CD14-positive monocyte (primary cell): ENCODE data around the gene WARS2. TPM values are rescaled to one million over a fixed set of nuclear protein-coding genes. Genes with fewer than 3 reads are reported as not detected.

ENCODE experiments used
- DNase-seq, 3 donors: peaks; one replicate each; pipeline ENCODE4 v3.0.0-alpha.2; 2011 to 2022
- H2AFZ ChIP-seq: 2 replicates; pipeline ENCODE4 v1.6.0; 2012; ENCODE audit warnings: mild to moderate bottlenecking, low read depth, low read length, inconsistent platforms; ENCODE audit not compliant: insufficient read depth, poor library complexity, severe bottlenecking
- H3K27ac ChIP-seq, 2 donors: 1 replicate in 1 of 2; 2 replicates in 1 of 2; pipeline ENCODE4 v1.5.1; 2012 to 2013; ENCODE audit warnings: low read length in 2 of 2, control low read depth in 1 of 2, inconsistent platforms in 1 of 2, low read depth in 1 of 2, mild to moderate bottlenecking in 1 of 2
- H3K27me3 ChIP-seq, 2 donors: one replicate each; pipeline versions ENCODE4 v1.6.0 to v1.6.1; 2011 to 2013; ENCODE audit warnings: low read length in 2 of 2; ENCODE audit not compliant: control insufficient read depth in 2 of 2, insufficient read depth in 2 of 2
- H3K36me3 ChIP-seq, 2 donors: replicated peaks in 1 of 2; 1 replicate in 1 of 2; 2 replicates in 1 of 2; pipeline versions ENCODE4 v1.5.1 to v1.6.1; 2012 to 2013; ENCODE audit warnings: low read length in 2 of 2, control low read depth in 1 of 2, inconsistent platforms in 1 of 2, mild to moderate bottlenecking in 1 of 2; ENCODE audit not compliant: insufficient read depth in 2 of 2, control insufficient read depth in 1 of 2
- H3K4me1 ChIP-seq, 2 donors: 1 replicate in 1 of 2; 2 replicates in 1 of 2; pipeline versions ENCODE4 v1.5.1 to v1.6.1; 2012 to 2013; ENCODE audit warnings: low read length in 2 of 2, control low read depth in 1 of 2, inconsistent platforms in 1 of 2, mild to moderate bottlenecking in 1 of 2, moderate library complexity in 1 of 2; ENCODE audit not compliant: insufficient read depth in 2 of 2, control insufficient read depth in 1 of 2
- H3K4me2 ChIP-seq: replicated peaks from 2 replicates; pipeline ENCODE3; 2012; ENCODE audit warnings: low read length, moderate library complexity, mild to moderate bottlenecking; ENCODE audit not compliant: poor library complexity, severe bottlenecking; ENCODE audit errors: extremely low read depth
- H3K4me3 ChIP-seq, 3 experiments: fragments of 200-600 bp in 1 of 3; sonication (generic) in 1 of 3; replicated peaks in 1 of 3; 1 replicate in 2 of 3; 2 replicates in 1 of 3; pipeline ENCODE4 v1.5.1; 2011 to 2013; ENCODE audit warnings: low read length in 3 of 3, mild to moderate bottlenecking in 3 of 3, control low read depth in 2 of 3, low read depth in 2 of 3, inconsistent platforms in 1 of 3, moderate library complexity in 1 of 3
- H3K79me2 ChIP-seq: 2 replicates; pipeline ENCODE4 v1.6.0; 2012; ENCODE audit warnings: mild to moderate bottlenecking, control low read depth, inconsistent platforms, low read length, moderate library complexity; ENCODE audit not compliant: insufficient read depth
- H3K9ac ChIP-seq: 2 replicates; pipeline ENCODE4 v1.6.0; 2017; ENCODE audit warnings: low read length, mild to moderate bottlenecking; ENCODE audit not compliant: insufficient read depth, poor library complexity, severe bottlenecking
- H3K9me3 ChIP-seq, 2 donors: replicated peaks in 1 of 2; 1 replicate in 1 of 2; 2 replicates in 1 of 2; pipeline versions ENCODE4 v1.5.1 to v1.6.1; 2012 to 2013; ENCODE audit warnings: low read length in 2 of 2, control low read depth in 1 of 2; ENCODE audit not compliant: control insufficient read depth in 1 of 2, insufficient read depth in 1 of 2
- H4K20me1 ChIP-seq: 2 replicates; pipeline ENCODE4 v1.6.0; 2012; ENCODE audit warnings: mild to moderate bottlenecking, low read length, control low read depth, moderate library complexity; ENCODE audit not compliant: insufficient read depth
- H3K27ac Mint-ChIP-seq, 7 donors: one replicate each; pipeline ENCODE4 v1.8.0; 2020; ENCODE audit warnings: mild to moderate bottlenecking in 7 of 7, mixed read lengths in 7 of 7, moderate library complexity in 6 of 7, inconsistent platforms in 2 of 7
- H3K27me3 Mint-ChIP-seq, 3 donors: one replicate each; pipeline ENCODE4 v1.8.0; 2021 to 2022; ENCODE audit warnings: low read depth in 3 of 3, mild to moderate bottlenecking in 3 of 3, mixed read lengths in 3 of 3, moderate library complexity in 3 of 3, inconsistent platforms in 1 of 3
- H3K36me3 Mint-ChIP-seq, 2 donors: one replicate each; pipeline ENCODE4 v1.8.0; 2020; ENCODE audit warnings: mixed read lengths in 2 of 2, inconsistent platforms in 1 of 2, mild to moderate bottlenecking in 1 of 2
- H3K4me1 Mint-ChIP-seq: one replicate; pipeline ENCODE4 v1.8.0; 2020; ENCODE audit warnings: mild to moderate bottlenecking, mixed read lengths
- H3K4me3 Mint-ChIP-seq, 2 donors: one replicate each; pipeline ENCODE4 v1.8.0; 2020; ENCODE audit warnings: mild to moderate bottlenecking in 2 of 2, mixed read lengths in 2 of 2, moderate library complexity in 1 of 2
- H3K9me3 Mint-ChIP-seq, 7 donors: one replicate each; pipeline ENCODE4 v1.8.0; 2020 to 2022; ENCODE audit warnings: mixed read lengths in 7 of 7, mild to moderate bottlenecking in 6 of 7, moderate library complexity in 6 of 7, inconsistent platforms in 2 of 7
- WGBS: methylation state at CpG from one replicate; pipeline ENCODE4 v1.1.5; 2013; ENCODE audit warnings: missing lambda C conversion rate; ENCODE audit not compliant: insufficient coverage; 5-methylcytosine and 5-hydroxymethylcytosine counted together
- intact Hi-C, 2 donors: fragments of 100-400 bp; cut with micrococcal nuclease; formaldehyde crosslinking; loops; one replicate each; pipeline versions ENCODE4 v1.15.0 to v1.15.1; 2023
- polyA minus RNA-seq: library from RNA; depleted of rRNA, polyadenylated mRNA; stranded (reverse); fragments of >200 nt; gene quantifications from 2 replicates; pipeline ENCODE4 v1.2.3, GENCODE V29; 2012
- polyA plus RNA-seq, 3 donors: library from polyadenylated mRNA; depleted of rRNA in 1 of 3; unstranded in 2 of 3; stranded (reverse) in 1 of 3; fragments of 300-500 nt in 2 of 3; fragments of >200 nt in 1 of 3; fragmentation: Illumina TruSeq in 2 of 3; gene quantifications; 1 replicate in 2 of 3; 2 replicates in 1 of 3; pipeline ENCODE4 v1.2.3, GENCODE V29; 2012 to 2021
- total RNA-seq, 12 experiments: library from RNA in 1 of 12; stranded (reverse) in 1 of 12; fragments of 120-200 nt in 1 of 12; gene quantifications; one replicate each; pipeline ENCODE4 v1.2.4 and lab custom pipeline; 2013 to 2026; ENCODE audit warnings: mixed read lengths in 6 of 12, inconsistent platforms in 1 of 12
- TF ChIP-seq, protein P1 (sequence below): fragments of 200-600 bp; IDR thresholded peaks from one replicate; pipeline ENCODE4 v1.8.0; 2022; ENCODE audit warnings: antibody characterized with exemption, mild to moderate bottlenecking

WARS2 gene
- total RNA-seq (2013) = 9.4 TPM
- polyA plus RNA-seq (1 to 10 TPM; 4.6 to 5.1 (median 4.7) TPM), polyA minus RNA-seq (9.0 and 15.8 TPM in 2 replicates), total RNA-seq (lab: John Stamatoyannopoulos, UW) (7.1 to 15.6 (median 13.9) reads per million in 11 experiments)

DNA sequence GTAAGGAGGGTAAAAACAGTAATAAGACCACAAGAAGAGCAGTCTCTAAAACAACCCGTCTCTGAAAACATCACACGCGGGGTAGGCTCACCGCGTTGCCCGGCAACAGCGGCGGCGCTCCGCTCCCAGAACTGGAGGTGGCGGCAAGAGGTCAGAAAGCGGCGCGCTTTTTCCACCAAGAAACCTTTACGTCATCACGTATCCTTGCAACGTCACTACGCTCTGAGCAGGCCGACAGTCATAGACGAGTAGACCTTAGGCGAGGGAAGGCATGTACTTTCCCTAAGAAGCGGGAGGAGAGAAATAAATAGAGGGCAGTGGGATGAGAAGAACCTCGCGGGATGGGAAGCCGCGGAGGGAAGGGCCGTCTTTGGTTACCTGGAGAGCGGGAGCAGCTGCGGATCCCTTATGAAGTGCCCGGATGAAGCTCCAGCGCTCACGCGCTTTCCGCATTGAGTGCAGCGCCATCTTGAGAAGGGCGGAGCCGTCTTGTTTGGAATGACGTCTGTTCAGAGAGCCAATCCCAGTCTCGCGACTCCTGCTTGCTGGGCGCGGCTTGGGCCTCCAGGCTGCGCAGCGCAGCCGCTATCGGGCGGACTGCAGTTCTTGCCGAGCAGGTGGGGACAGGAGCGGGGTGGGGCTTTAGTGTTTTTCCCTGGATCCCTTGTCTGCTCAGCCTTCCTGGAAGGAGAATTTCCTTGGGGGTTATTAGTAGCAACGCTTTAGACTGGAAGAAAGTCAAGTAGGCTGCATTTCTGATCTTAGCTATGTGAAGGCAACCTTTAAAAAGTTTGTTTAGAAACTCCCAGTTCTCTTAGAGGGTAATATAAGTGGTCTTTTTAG lies at the start of gene WARS2:
Gene WARS2 (minus strand): TSS at position 477 of the 843 bp plus-strand sequence. CDS start 9 bp downstream, at position 468.
- peak; percentile 95 to 98 (median 96) for DNase-seq
- Histone ChIP-seq H3K4me1 (peaks cover 13 to 21% of the 10 kb centered on the region in 2 donors), H2AFZ (peak within 1 kb of the TSS; percentile 88), H3K79me2 (peaks cover 14% of the 10 kb centered on the region), H3K4me2 (peak within 1 kb of the TSS; percentile 69), H3K36me3 (no peaks in the 10 kb centered on the region), H3K27me3 (no peaks in the 10 kb centered on the region), H3K9ac (peak within 1 kb of the TSS; percentile 89), H3K27ac (peak within 1 kb of the TSS; percentile 95 to 99), H3K9me3 (no peaks in the 10 kb centered on the region), H3K4me3 (peak within 1 kb of the TSS; percentile 67 to 77 (median 75)), H4K20me1 (no peaks in the 10 kb centered on the region)
- H3K36me3 Mint-ChIP-seq = peaks cover 3 to 12% of the 10 kb centered on the region in 2 donors
- intact Hi-C loops = no loop called here
- no peaks in the 10 kb centered on the region for H3K9me3 Mint-ChIP-seq
- no peak within 1 kb of the TSS for H3K27ac Mint-ChIP-seq
- H3K4me1 Mint-ChIP-seq = peaks cover 4% of the 10 kb centered on the region
- no peak within 1 kb of the TSS for H3K4me3 Mint-ChIP-seq
- under 1% methylated on average over 46 of the region's 50 CpGs for WGBS
- TF ChIP-seq, protein P1, sequence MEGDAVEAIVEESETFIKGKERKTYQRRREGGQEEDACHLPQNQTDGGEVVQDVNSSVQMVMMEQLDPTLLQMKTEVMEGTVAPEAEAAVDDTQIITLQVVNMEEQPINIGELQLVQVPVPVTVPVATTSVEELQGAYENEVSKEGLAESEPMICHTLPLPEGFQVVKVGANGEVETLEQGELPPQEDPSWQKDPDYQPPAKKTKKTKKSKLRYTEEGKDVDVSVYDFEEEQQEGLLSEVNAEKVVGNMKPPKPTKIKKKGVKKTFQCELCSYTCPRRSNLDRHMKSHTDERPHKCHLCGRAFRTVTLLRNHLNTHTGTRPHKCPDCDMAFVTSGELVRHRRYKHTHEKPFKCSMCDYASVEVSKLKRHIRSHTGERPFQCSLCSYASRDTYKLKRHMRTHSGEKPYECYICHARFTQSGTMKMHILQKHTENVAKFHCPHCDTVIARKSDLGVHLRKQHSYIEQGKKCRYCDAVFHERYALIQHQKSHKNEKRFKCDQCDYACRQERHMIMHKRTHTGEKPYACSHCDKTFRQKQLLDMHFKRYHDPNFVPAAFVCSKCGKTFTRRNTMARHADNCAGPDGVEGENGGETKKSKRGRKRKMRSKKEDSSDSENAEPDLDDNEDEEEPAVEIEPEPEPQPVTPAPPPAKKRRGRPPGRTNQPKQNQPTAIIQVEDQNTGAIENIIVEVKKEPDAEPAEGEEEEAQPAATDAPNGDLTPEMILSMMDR = no peak
- H3K27me3 Mint-ChIP-seq = no peaks in the 10 kb centered on the region

DNA sequence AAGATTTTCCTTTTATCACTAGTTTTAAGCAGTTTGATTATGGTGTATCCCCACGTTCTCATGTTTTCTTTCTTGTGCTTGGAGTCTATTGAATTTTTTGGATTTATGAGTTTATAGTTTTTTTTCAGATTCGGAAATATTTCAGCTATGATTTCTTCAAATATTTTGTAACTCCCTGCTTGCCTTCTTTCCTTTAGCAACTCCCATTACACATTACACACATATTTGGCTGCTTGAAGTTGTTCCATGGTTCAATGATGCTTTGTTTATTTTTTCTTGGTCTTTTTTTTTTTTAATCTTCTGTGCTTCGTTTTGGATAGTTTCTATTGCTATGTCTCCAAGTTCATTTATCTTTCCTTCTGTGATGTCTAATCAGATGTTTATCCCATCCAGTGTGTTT lies 48.5 kb upstream of the WARS2 start:
- TF ChIP-seq, protein P1 = no peak
- Mint-ChIP-seq H3K4me3 (no peak overlapping the region), H3K4me1 (no peaks in the 10 kb centered on the region), H3K36me3 (peaks cover 3 to 13% of the 10 kb centered on the region in 2 donors), H3K27ac (no peak overlapping the region), H3K27me3 (peaks cover 0 to 1% (median 0%) of the 10 kb centered on the region in 3 donors), H3K9me3 (peaks cover 0 to 14% (median 10%) of the 10 kb centered on the region in 7 donors)
- WGBS = no CpG with 5 or more reads among the region's 3 CpGs
- H3K9ac ChIP-seq = no peak overlapping the region
- no peaks in the 10 kb centered on the region for H3K4me1 ChIP-seq
- H2AFZ ChIP-seq = no peak overlapping the region
- H3K79me2 ChIP-seq = no peaks in the 10 kb centered on the region
- DNase-seq = no peak
- no peak overlapping the region for H3K4me3 ChIP-seq
- no peak overlapping the region for H3K4me2 ChIP-seq
- no peaks in the 10 kb centered on the region for H3K9me3 ChIP-seq
- H4K20me1 ChIP-seq = no peaks in the 10 kb centered on the region
- no peaks in the 10 kb centered on the region for H3K27me3 ChIP-seq
- no peak overlapping the region for H3K27ac ChIP-seq
- intact Hi-C loops = no loop called here
- H3K36me3 ChIP-seq = no peaks in the 10 kb centered on the region
